ENCODE measurements around the gene PSAPL1. TPM values are rescaled to one million over a fixed set of nuclear protein-coding genes. Genes with fewer than 3 reads are reported as not detected.

PSAPL1 gene
- total RNA-seq, 1 donor from 2014 or later = not detected

GRCh38 chr4:7430368-7430964 is 4.3 kb downstream of the PSAPL1 start:
- Mint-ChIP-seq H3K27me3 (ENCODE audit: unreplicated experiment) (peaks cover 6% of the 10 kb centered on the region), H3K4me3 (ENCODE audit: unreplicated experiment) (no peak overlapping the region), H3K27ac (ENCODE audit: unreplicated experiment) (no peak overlapping the region), H3K36me3 (ENCODE audit: low read depth, unreplicated experiment) (no peaks in the 10 kb centered on the region), H3K9me3 (ENCODE audit: unreplicated experiment) (no peaks in the 10 kb centered on the region), H3K4me1 (ENCODE audit: unreplicated experiment) (no peaks in the 10 kb centered on the region)
- TF ChIP-seq CTCF (IDR thresholded peaks at IDR 0.05; ENCODE audit: unreplicated experiment) = no peak
- DNase-seq (ENCODE audit: low spot score) = no peak

DNA sequence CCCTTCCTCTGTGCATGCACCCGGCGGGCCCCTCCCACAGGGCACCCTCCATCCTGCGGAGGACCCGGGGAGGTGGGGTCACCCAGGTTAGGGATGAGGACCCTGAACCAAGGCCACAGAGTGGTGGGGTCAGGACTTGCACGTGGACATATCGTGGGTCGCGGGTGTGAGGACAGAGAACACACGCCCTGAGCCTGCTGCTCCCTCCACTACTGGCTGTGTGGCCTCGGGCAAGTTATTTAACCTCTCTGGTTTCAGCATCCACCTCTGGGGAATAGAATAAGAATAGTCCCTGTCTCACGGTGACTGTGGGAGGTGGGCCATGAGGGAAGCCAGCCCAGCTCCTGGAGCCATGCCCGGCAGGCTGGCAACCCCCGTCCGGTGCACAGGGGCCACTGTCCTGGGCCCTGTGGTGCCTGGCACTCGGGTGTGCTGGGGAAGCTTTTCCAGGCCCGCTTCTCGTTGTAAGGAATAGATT is 5.1 kb downstream of the PSAPL1 start:
- no peak for TF ChIP-seq CTCF (IDR thresholded peaks at IDR 0.05; ENCODE audit: unreplicated experiment)
- H3K4me1 Mint-ChIP-seq (ENCODE audit: unreplicated experiment) = no peaks in the 10 kb centered on the region
- H3K27ac Mint-ChIP-seq (ENCODE audit: unreplicated experiment) = no peak overlapping the region
- H3K27me3 Mint-ChIP-seq (ENCODE audit: unreplicated experiment) = peaks cover 2% of the 10 kb centered on the region
- no peaks in the 10 kb centered on the region for H3K9me3 Mint-ChIP-seq (ENCODE audit: unreplicated experiment)
- H3K36me3 Mint-ChIP-seq (ENCODE audit: low read depth, unreplicated experiment) = no peaks in the 10 kb centered on the region
- DNase-seq (ENCODE audit: low spot score) = no peak
- H3K4me3 Mint-ChIP-seq (ENCODE audit: unreplicated experiment) = no peak overlapping the region

GRCh38 chr4:7429069-7429416 is 5.7 kb downstream of the PSAPL1 start:
- H3K4me1 Mint-ChIP-seq (ENCODE audit: unreplicated experiment) = no peaks in the 10 kb centered on the region
- no peaks in the 10 kb centered on the region for H3K9me3 Mint-ChIP-seq (ENCODE audit: unreplicated experiment)
- no peak overlapping the region for H3K4me3 Mint-ChIP-seq (ENCODE audit: unreplicated experiment)
- peaks cover under 1% of the 10 kb centered on the region for H3K27me3 Mint-ChIP-seq (ENCODE audit: unreplicated experiment)
- H3K27ac Mint-ChIP-seq (ENCODE audit: unreplicated experiment) = no peak overlapping the region
- DNase-seq (ENCODE audit: low spot score) = no peak
- TF ChIP-seq CTCF (IDR thresholded peaks at IDR 0.05; ENCODE audit: unreplicated experiment) = no peak
- H3K36me3 Mint-ChIP-seq (ENCODE audit: low read depth, unreplicated experiment) = no peaks in the 10 kb centered on the region

DNA sequence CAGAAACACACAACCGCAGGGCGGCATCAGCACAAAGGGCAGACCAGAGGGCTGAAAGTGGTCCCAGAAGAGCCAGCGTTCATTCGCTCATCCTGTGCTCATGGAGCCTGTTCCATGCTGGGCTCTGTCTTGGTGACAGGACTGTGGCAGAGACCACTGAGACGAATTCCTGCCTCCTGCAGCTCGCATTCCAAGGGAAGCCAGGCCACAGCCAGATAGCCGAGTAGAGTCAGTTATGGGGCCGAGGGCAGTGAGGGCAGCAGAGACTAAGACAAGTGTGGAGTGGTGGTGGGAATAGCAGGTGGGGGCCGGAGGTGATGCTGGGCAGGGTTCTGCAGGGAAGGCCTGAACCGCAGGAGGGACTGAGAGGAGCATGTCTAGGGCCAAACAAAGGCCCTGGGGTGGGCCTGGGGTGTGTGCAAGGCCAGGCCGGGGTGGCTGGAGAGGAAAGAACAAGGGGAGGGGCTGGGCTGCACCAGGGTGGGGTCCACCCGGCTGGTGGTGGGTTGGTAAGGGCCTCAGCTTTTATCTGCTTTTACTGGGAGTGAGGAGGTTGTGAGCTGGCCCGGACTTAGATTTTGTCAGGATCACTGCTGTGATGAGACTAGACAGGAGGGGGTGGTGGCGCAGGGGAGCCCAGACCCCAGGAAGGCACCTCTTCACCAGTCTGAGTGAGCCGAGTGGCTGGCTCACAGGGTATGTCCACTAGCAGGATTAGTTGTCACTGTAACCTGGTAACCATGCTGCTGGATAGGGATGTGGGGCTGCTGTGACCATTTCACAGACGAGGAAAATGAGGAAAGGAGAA is 6.3 kb downstream of the PSAPL1 start:
- H3K36me3 Mint-ChIP-seq (ENCODE audit: low read depth, unreplicated experiment) = no peaks in the 10 kb centered on the region

More for the DNA sequence above, 6.3 kb downstream of the PSAPL1 start:
- Mint-ChIP-seq H3K27me3 (ENCODE audit: unreplicated experiment) (no peaks in the 10 kb centered on the region), H3K4me1 (ENCODE audit: unreplicated experiment) (no peaks in the 10 kb centered on the region), H3K9me3 (ENCODE audit: unreplicated experiment) (no peaks in the 10 kb centered on the region), H3K4me3 (ENCODE audit: unreplicated experiment) (no peak overlapping the region), H3K27ac (ENCODE audit: unreplicated experiment) (no peak overlapping the region)
- TF ChIP-seq CTCF (IDR thresholded peaks at IDR 0.05; ENCODE audit: unreplicated experiment) = no peak
- DNase-seq (ENCODE audit: low spot score) = no peak

Measured in endothelial cell (in vitro differentiated cells).